ENCODE data around the gene RFC4.

RFC4 gene

GRCh38 chr3:186788482-186789370 lies 17.6 kb downstream of the RFC4 start:
- peak overlapping the region; percentile 97 for H3K27ac ChIP-seq
- no peak for DNase-seq (ENCODE audit: low read depth, low spot score)

- H3K27ac ChIP-seq = peak overlapping the region; percentile 97
Measured at GRCh38 chr3:186787642-186788481, 18.4 kb downstream of the RFC4 start.

GRCh38 chr3:186786922-186787321 lies 19.4 kb downstream of the RFC4 start:
- DNase-seq (ENCODE audit: low read depth, low spot score) = no peak
- H3K27ac ChIP-seq = peak overlapping the region; percentile 97

More at GRCh38 chr3:186787642-186788481, 18.4 kb downstream of the RFC4 start:
- no peak for DNase-seq (ENCODE audit: low read depth, low spot score)

GRCh38 chr3:186785495-186786018 lies 20.7 kb downstream of the RFC4 start:
- H3K27ac ChIP-seq = peak overlapping the region; percentile 97
- DNase-seq (ENCODE audit: low read depth, low spot score) = no peak

GRCh38 chr3:186784820-186785494 lies 21.3 kb downstream of the RFC4 start:
- H3K27ac ChIP-seq = peak overlapping the region; percentile 97
- DNase-seq (ENCODE audit: low read depth, low spot score) = no peak

GRCh38 chr3:186783731-186784515 lies 22.4 kb downstream of the RFC4 start:
- no peak for DNase-seq (ENCODE audit: low read depth, low spot score)

GRCh38 chr3:186783058-186783730 lies 23.1 kb downstream of the RFC4 start, which contains the start of gene EIF4A2:
EIF4A2 (plus strand) TSS chr3:186783577; CDS start chr3:186783611, 34 bp downstream.
- peak; percentile 46 for DNase-seq (ENCODE audit: low read depth, low spot score)
- H3K27ac ChIP-seq = peak within 1 kb of the TSS; percentile 97

More at GRCh38 chr3:186783731-186784515, 22.4 kb downstream of the RFC4 start:
- H3K27ac ChIP-seq = peak overlapping the region; percentile 97

GRCh38 chr3:186782542-186783057 lies 23.7 kb downstream of the RFC4 start:
- peak overlapping the region; percentile 97 for H3K27ac ChIP-seq
- no peak for DNase-seq (ENCODE audit: low read depth, low spot score)

- H3K27ac ChIP-seq = no peak overlapping the region
- no peak for DNase-seq (ENCODE audit: low read depth, low spot score)
Measured at GRCh38 chr3:186779204-186779603, 27.1 kb downstream of the RFC4 start.

- H3K27ac ChIP-seq = no peak overlapping the region
- DNase-seq (ENCODE audit: low read depth, low spot score) = no peak
Measured at GRCh38 chr3:186775999-186776398, 30.3 kb downstream of the RFC4 start.

- no peak overlapping the region for H3K27ac ChIP-seq
- no peak for DNase-seq (ENCODE audit: low read depth, low spot score)
Measured at GRCh38 chr3:186772701-186773417, 33.4 kb downstream of the RFC4 start.

GRCh38 chr3:186772281-186772694 lies 34.0 kb downstream of the RFC4 start:
- DNase-seq (ENCODE audit: low read depth, low spot score) = no peak
- no peak overlapping the region for H3K27ac ChIP-seq

GRCh38 chr3:186760897-186761447 lies 45.3 kb downstream of the RFC4 start:
- no peak for DNase-seq (ENCODE audit: low read depth, low spot score)
- H3K27ac ChIP-seq = peak overlapping the region; percentile 73

- peak overlapping the region; percentile 73 for H3K27ac ChIP-seq
- peak; percentile 99 for DNase-seq (ENCODE audit: low read depth, low spot score)
Measured at GRCh38 chr3:186760141-186760833, 46.0 kb downstream of the RFC4 start.

GRCh38 chr3:186759231-186759930 lies 46.9 kb downstream of the RFC4 start:
- DNase-seq (ENCODE audit: low read depth, low spot score) = no peak
- H3K27ac ChIP-seq = peak overlapping the region; percentile 73

- no peak for DNase-seq (ENCODE audit: low read depth, low spot score)
- no peak overlapping the region for H3K27ac ChIP-seq
Measured at GRCh38 chr3:186757686-186758220, 48.5 kb downstream of the RFC4 start.

All from epithelial cell of prostate (primary cell).